NCI-H1436 treated with DMSO at 0.1 percent for 48 hours (cell line): ENCODE results near the gene COL20A1.

Experiments used
- DNase-seq: peaks from one replicate; lab custom pipeline; 2025; lab: John Stamatoyannopoulos, UW

COL20A1 gene

DNA sequence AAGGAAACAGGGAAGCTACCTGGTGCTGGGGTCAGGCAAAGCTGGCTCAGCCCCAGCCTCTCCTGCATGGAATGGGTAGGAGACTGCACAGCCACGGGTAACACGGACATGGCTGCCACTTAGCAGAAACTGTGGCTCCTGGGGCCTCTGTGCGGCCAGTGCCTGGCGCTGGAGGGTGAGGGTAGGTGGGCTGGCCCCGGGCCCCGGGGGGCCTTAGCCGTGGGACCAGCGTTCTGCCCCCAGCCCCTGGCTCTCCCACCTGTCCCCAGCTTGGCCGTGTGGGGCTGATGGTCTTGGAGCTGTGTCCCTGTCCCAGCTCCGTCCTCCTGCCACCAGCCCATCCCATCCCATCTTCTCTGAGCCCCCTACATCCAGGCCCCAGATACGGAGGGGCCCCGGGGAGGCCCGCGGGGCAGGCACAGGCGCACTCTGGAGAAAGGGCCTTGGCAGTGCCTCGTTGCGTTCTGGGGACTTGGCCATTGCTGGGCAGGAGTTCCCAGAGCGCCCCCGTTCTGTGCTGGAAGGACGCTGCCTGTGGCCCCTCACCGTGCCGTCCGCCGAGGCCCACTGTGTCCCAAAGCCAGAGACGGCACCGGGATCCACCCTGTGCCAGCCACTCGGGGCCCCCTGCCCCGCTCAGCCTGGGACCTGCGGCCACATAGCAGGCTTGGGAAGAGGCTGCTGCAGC, 56.0 kb downstream of the COL20A1 start:
- DNase-seq = no peak

DNA sequence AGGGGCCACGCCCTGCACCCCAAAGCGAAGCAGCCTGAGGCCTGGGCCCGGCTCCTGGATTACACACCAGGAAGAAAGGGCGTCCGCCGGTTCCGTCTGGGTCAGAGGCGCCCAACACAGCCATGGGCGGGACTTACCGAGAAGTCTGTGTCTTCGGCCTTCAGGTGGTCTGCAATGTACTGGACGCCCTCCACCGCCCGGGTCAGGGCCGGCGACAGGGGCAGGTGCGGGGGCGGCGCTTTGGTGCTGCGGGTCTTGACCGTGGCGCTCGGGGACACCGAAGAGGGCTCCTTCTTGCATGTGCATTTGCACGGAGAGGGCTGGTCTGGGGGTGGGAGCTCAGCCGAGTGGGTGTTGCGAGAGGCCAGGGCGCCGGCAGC, 56.5 kb downstream of the COL20A1 start:
- no peak for DNase-seq

DNA sequence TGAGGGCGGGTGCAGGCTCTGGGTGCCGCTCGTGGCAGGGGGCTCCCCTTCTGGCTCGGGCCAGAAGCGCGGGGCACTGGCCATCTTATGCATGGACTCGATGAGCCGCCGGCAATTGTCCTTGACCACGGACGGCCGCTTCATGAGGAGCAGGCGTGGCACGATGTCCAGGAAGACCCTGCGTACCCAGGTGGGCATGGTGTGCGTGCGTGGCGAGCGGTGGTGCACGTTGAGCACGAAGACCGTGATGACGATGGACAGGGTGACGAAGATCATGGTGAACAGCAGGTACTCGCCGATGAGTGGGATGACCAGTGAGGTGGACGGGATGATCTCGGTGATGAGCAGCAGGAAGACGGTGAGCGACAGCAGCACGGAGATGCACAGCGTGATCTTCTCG, 57.2 kb downstream of the COL20A1 start:
- DNase-seq = no peak

DNA sequence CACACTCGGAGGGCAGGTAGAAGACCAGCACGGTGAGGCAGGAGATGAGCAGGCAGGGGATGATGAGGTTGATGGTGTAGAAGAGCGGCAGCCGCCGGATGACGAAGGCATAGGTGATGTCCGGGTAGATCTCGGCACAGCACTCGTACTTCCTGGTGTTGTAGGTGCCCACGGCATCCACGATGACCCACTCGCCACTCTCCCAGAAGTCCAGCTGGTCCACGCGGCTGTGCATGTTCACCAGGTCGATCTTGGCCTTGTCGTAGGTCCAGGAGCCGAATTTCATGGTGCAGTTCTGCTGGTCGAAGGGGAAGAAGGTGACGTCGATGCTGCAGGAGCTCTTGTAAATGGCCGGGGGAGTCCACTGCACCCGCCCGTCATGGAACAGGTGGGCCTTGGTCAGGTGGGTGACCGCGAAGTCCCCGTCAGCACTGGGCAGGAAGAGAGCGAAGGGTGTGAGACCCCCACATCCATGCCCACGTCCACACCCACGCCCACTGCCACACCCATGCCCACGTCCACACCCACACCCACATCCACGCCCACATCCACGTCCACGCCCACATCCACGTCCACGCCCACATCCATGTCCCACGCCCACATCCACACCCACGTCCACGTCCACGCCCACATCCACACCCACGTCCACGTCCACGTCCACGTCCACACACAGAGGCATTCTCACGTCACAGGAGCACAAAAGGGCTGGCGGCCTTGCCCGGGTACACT, 57.8 kb downstream of the COL20A1 start:
- no peak for DNase-seq

DNA sequence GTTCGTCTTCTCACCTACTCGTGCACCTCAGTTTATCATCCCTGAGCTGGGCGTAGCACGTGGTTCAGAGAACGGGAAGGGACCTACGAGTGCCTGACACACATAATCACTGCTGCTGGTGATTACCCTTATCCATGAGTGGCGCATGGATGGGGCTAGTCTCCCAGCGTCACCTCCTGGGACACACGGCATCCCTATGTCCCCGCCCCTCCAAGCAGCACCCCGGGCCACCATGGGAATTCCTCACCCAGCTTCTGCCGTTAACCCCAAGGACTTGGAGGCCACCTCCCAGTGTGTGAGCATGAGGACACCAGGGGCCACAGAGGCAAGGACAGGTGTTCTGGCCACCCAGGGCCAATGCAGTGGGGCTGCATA, 58.3 kb downstream of the COL20A1 start:
- no peak for DNase-seq

DNA sequence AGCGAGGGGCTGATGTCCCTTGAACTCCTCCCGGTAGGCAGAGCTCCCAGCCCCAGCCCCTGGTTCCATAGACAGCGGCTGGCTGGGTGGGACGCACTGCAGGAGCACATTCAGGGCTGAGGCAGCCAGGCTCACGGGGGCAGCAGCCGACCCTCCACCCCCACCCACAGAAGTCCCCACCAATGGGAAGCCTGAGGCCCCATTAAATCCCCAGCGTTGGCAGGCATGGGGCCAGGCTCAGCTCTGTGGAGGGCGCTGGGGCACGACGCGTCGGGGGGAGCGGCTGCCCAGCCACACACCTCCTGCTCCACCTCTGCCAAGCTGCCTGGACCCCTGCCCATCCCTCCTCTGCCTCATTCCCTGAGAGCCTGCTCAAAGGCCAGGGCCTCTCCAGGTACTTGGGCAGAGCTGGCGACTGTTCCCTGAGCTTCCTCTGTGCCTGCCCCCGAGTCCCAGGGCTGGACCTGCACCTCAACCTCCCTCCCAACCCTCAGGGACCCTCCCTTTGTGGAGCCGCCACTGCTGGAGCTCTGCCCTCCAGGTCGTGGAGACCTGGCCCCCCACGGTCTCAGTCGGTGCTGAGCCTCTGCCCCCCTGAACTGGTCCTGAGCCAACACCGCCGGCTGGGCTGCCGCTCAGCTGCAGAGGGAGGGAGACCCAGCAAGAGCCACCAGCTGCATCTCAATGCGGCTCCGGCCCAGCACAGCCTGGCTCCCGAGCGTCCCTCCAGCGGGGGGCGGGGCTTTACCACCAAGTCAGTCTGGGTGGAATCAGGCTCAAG, 59.0 kb downstream of the COL20A1 start:
- no peak for DNase-seq

DNA sequence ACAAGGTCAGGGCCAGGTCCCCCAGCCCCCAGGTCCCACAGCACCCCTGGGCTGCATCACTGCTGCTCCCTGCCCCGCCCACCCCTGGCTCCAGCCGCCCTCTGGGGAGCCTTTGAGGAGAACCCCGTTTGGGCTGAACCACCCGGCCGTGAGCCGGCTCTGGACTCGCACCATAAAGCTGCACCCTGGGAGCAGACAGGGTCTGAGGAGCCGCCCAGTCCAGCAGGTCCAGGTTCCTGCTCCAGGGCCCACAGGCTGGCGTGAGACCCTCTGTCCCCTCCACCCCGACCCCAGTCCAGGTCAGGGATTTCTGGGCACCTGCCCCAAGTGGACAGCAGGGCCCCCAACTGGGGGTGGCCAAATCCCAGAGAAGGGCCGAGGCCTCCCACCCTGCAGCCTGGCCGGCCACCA, 59.8 kb downstream of the COL20A1 start:
- DNase-seq = no peak

DNA sequence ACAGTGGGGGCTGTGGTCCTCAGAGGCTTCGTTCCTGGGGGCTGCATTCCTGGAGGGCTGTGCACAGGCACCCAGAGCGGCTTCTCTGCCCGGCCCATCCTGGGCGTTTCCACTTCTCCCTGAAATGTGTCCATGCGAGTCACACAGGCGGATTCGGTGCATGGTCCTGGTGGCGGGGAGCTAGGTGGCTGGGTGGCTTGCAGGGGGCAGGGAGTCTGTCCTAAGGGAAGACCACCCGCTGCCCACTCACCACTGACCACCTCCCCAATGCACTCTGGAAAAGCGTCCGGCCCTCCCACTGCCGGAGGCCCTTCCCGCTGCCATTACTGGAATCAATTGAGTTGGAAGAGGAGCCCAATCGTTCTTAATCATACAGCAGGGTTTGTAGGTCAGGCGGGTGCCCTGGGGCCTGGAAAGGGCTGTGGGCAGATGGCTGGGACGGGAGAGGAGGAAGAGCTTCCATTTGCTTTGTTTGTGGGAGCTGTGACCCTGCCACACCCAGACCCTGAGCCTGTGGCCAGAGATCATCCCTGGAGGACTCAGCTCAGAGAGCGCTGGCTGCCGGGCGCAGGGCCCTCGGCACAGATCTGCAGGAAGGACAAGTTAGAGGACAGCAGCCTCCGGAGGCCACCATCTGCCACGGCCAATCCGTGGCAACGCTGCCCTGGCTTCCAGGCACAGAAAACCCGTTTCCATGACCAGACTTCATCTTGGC, 61.8 kb downstream of the COL20A1 start:
- no peak for DNase-seq

DNA sequence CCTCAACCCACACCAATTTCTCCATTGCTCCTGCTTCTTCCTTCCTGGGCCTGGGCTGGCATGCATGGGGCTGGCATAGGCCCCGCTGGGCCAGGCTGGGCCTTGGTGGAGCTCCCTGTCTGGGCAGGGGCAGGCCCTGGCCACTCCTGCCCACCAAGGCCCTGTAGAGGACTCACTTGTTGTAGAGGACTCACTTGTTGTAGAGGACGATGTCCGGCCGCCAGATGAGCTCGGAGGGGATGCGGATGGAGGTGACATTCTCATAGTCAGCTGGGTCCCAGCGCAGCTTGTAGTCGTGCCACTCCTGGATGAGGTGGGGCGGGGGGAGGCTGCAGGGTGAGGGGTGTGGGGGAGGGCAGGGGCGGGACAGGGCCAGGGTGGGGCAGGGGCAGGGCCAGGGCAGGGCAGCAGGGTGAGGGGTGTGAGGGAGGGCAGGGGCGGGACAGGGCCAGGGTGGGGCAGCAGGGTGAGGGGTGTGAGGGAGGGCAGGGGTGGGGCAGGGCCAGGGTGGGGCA, 62.9 kb downstream of the COL20A1 start:
- DNase-seq = no peak

DNA sequence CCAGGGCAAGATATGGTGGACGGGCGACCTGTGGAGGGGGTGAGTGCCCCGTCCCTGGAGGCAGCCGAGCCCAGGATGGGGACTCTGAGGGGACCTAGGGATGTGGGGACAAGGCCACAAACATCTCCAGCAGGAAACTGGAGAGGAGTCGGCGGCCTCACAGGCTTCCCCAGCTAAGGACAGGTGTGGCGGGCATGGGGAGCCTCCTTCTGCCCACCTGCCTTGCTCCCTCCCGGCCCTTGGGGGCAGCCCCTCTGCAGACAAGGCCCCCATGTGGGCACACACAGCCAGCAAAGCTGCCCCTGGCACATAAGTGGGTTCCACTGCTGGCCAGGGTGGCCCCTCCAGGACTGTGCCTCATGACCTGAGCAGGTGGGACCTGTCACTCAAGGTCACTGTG, 63.5 kb downstream of the COL20A1 start:
- DNase-seq = no peak

DNA sequence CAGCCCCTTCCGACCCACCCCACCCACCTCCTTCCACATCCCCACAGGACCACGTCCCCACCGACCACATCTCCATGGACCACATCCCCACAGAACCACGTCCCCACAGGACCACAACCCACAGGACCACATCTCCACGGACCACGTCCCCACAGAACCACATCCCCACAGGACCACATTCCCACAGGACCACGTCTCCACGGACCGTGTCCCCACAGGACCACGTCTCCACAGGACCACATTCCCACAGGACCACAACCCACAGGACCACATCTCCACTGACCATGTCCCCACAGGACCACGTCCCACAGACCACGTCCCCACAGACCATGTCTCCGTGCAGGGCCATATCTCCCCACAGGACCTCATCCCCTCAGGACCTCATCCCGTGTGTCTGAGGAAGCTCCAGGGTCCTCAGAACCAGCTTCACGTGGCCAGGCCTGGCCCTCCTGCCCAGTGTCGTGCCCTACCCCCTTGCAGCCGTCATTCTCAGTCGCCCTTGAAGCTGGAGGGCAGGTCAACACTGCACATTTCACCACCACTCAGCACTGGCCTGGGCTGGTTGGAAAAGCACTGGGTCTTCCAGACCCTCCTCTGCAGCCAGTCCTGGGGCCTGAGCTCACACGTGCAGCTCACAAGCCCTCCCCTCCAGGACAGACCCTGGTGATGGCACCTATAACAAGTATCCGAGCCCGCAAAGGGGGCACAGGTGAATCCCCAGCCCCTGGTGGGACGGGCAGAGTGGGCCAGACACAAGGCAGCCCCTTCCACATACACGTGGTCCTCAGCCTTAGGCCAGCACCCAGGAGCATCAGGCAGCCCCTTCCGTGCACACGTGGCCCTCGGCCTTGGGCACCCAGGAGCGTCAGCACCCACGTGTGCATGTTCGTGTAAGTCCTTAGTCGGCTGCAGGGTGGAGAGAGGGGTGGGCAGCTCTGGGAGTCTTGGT, 64.2 kb downstream of the COL20A1 start:
- no peak for DNase-seq

DNA sequence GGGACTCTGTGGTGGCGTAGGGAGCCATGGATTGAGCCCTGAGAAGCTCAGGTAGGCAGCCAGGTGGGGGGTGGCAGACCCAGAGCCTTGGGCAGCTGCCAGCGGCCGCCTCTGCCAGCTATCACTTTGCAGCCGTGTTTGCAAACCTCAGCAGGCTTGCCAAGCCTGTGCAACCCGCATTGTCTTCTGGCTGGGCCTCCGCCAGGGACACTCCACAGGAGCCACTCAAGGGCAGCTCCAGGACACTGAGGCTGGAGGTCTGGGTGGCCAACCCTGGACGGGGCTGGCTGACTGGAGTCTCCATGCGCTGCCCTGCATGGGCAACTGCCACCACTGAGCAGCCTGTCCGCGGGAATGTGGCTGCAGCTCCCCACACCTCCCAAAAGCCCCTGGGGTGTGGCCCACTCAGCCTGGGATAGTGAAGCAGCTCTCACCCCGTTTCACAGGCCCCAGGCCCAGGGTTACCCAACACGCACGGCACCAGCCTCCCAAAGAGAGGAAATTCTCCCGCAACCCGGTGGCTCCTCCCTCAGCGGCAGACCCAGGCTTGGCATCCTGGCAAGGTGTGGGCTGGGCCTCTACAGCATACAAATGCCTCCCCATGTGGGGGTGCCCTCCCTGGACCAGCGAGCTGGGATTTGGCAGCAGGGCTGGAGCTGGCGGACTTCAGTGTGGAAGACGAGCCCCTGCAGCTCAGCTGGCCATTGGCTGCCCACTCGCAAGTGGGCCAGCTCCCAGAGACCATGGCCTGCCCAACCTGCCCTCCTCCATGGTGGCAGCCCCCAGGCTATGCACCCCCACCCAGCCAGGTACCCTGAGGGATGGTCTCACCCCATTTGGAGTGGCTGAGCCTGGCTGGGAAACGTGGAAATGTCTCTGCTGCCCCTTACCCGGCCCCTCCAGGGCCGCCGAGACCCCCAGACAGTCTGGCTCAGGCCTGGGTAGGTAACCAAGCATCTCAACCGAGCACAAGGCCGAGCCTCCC, 65.2 kb downstream of the COL20A1 start:
- no peak for DNase-seq

DNA sequence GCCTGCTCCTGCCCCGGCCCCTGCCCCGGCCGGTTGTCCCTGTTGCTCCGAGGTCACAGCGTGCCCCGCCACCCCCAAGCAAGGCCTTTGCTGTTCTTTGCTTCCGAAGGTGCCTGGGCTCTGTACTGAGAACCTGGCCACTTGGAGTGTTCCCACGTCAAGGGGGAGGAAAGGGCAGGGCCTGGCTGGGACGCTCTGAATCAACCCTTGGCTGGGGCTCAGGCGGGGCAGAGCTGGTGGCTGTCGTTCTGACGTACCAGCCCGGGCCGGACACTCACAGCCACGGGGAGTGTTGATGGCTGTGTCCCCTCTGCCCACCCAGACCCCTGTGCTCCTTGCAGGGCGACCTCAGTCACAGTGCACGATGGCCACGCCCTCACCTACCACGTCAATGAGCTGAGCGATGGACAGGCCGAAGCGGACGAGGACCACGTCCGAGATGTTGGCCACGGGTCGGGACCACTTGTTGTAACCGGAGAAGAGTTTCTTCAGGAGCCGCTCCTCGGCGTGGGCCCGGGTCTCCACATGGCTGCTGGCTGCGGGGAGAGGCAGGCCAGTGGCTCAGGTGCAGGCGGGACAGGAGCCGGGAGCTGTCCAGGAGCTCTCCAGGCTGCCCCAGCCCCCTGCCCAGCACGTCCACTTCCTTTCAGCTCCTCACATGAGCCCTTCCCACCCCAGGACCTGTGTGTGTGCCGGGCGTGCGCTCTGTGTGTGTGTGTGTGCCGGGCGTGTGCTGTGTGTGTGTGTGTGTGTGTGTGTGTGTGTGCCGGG, 66.4 kb downstream of the COL20A1 start:
- DNase-seq = no peak

DNA sequence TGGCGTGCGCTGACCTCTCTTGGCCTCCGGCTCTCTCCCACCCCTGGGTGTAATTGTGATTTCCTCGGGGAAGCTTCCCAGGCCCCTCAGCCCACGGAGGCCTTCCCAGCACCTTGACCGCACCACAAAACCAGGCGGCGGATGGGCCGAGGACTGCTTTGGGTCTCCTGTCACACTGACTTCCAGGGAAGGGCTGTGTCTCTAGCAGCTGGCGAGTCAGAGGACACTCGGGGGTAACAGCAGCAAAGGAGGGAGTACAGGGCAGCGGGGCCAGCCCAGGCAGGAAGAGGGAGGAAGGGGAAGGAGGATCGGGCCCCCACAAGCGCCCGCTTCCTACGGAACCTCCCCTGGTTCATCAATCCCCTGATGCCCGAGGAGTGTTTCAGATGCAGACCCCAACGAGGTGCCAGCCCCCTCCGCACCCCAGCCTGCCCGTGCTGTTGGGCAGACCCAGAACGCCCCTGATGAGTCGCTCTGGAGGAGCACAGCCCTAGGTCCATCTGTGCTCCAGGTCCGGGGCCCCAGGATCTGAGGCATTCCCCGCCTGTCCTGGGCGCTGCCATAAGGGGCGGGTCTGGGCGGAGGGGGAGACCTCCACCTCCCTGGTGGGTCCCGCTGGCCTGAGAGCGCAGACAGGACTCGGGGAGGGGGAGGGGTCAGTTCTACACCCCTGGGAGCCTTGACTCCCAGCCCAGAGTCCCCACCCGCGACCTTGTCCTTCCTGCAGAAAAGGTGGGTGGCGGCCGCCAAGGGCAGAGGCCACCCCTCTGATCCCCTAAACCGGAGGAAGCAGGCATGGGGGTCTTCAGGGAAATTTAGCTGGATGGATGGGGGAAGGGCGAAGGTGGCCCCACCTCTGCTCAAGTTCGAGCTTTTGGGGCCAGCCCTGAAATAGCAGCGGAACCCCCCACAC, 67.2 kb downstream of the COL20A1 start:
- DNase-seq = no peak

DNA sequence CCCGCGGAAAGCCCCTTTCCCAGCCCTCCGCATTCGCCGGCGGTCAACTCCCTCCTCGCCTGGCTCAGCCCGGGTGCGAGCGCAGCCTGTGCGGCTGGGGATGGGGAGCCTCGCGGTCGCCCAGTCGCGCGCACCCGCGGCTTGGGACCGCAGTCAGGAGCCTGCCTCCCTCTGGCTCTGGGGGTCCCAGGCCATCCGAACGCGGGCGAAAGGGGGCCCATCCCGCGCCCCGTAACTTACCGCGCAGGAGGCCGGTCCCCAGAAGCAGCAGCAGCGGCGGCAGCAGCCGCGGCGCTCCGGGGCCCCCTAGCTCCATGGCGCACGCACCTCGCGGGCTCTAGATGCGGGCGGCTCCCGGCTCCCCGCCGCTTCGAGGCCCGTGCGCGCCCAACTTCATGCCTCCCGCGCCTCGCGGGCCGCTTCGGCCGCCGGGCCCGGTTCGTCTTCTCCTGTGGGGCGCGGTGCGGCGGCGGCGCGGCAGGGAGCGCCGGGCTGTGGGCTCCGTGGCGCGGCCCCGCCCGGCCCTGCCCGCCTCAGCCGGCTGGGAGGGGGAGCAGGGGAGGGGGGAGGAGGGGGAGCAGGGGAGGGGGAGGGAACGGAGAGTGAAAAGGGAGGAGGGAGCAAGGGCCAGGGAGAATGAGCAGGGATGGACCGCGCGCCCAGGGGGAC, 68.0 kb downstream of the COL20A1 start, which contains the start of gene CHRNA4:
Gene CHRNA4, minus strand, starts transcription at position 500 of the 669 bp plus-strand sequence. Its CDS starts 184 bp downstream, at position 316.
- DNase-seq = no peak

DNA sequence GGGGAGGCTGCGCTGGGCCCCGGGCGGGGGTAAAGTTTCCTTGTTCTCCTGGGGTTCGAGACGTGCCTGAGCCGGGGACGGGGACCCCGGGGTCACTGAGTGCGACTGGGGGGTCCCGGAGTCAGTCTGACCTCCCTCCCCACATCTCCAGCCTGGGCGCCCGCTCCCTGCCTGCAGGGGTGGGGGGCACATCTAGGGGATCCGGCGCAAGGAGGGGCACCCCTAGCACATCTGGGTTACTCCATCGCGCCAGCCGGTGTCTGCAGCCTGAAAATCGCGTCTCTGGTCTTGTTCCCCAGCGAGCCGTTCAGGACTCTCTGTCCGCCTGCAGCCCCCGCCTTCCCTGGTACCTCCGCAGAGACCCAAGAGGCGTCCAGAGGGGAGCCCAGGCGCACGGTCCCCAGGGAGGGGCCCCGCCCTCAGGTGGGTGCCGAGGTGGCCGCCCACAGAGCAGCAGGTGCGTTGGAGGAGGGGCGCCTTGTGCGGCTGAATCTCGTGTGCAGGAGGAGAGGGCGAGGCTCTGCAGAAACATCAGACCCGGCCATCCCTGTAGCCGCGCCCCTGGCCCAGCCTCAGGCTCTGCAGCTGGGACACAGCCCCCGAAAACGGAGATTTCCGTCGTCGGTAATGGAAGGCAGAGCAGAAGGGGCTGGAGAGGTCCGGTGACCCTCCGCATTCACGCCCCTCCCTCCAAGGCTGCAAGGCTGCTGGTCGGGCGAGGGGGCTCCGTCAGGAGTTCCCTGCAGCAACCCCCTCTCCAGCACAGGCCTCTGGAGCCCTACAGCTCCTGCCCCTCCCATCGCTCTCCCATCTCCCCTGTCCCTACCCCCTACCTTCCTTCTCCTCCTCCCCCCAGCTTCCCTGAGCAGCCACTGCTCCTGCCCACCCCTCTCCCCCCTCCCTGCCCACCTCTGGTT, 68.8 kb downstream of the COL20A1 start:
- peak; percentile 73 for DNase-seq
